ENCODE data around the gene GALNT17.

The GALNT17 gene

DNA sequence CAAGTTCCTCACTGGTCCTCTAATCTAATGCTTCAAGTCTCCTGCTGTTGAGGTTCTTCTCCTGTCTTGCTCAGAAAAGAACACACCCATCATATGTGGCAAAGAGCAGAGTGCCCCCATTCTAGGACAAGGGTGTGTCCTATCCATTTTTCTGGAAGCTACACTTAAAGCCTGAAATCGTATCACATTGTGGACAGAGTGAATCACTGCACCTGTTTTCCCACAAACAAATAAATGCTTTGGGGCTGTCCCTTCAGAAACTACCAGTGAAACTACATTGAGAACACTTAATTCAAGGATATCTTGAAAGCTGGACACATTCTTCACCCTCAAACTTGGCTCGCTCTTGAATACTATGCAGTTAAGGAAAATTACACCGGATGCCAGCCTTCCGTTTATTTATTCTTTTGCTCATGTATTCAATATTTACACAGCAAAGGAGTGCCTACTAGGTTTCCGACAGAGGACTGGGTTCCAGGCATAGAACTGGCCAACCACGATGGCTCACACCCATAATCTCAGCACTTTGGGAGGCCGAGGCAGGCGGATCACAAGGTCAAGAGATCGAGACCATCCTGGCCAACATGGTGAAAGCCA, 473.0 kb downstream of the GALNT17 start:
- Histone ChIP-seq H4K20me1 (no peaks in the 10 kb centered on the region), H3K4me3 (no peak overlapping the region), H3K9ac (no peak overlapping the region), H3K9me3 (no peaks in the 10 kb centered on the region), H3K27me3 (no peaks in the 10 kb centered on the region), H3K36me3 (no peaks in the 10 kb centered on the region), H3K4me1 (no peaks in the 10 kb centered on the region), H3K4me2 (no peak overlapping the region), H3K27ac (no peak overlapping the region)
- no peak for TF ChIP-seq Cebpa-rat (IDR thresholded peaks at IDR 0.05)

- Histone ChIP-seq H3K4me2 (no peak overlapping the region), H3K4me3 (no peak overlapping the region)
Measured at GRCh38 chr7:71611986-71612385, 480.0 kb downstream of the GALNT17 start.

GRCh38 chr7:71612911-71613310, 481.0 kb downstream of the GALNT17 start:
- Histone ChIP-seq H3K4me1 (peaks cover 7% of the 10 kb centered on the region; the same call in 1 of the 2 replicates), H3K9ac (no peak overlapping the region), H4K20me1 (no peaks in the 10 kb centered on the region), H3K4me2 (no peak overlapping the region), H3K27me3 (no peaks in the 10 kb centered on the region), H3K36me3 (no peaks in the 10 kb centered on the region), H3K9me3 (no peaks in the 10 kb centered on the region), H3K4me3 (no peak overlapping the region), H3K27ac (no peak overlapping the region)
- no peak for TF ChIP-seq Cebpa-rat (IDR thresholded peaks at IDR 0.05)

More at GRCh38 chr7:71611986-71612385, 480.0 kb downstream of the GALNT17 start:
- Histone ChIP-seq H3K36me3 (no peaks in the 10 kb centered on the region), H4K20me1 (no peaks in the 10 kb centered on the region), H3K27ac (no peak overlapping the region), H3K9me3 (no peaks in the 10 kb centered on the region), H3K9ac (no peak overlapping the region), H3K27me3 (no peaks in the 10 kb centered on the region), H3K4me1 (peaks cover 7% of the 10 kb centered on the region; the same call in 1 of the 2 replicates)
- TF ChIP-seq Cebpa-rat (IDR thresholded peaks at IDR 0.05): no peak

DNA sequence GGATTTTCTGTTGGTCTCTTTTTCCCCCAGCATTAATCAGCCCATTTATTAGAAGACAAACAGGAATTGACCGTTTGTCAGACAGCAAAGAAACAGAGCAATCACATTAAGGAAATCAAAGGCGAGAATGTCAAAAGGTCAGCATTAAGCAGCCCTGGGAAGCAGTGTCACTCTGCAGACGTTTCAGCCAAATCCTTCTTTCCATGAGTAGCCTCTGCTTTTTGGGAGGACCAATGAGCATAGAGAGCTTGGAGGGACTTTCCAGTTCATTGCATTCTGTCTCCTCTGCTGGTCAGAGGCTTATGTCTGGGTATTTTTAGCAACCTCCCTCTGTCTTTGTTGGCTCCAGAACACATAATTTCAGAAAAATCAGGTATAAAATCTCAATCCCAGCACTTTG, 481.4 kb downstream of the GALNT17 start:
- H3K4me2 ChIP-seq: no peak overlapping the region
- H3K36me3 ChIP-seq: no peaks in the 10 kb centered on the region
- no peaks in the 10 kb centered on the region for H3K27me3 ChIP-seq
- H3K9ac ChIP-seq: no peak overlapping the region
- no peak overlapping the region for H3K4me3 ChIP-seq
- H3K27ac ChIP-seq: no peak overlapping the region
- H3K9me3 ChIP-seq: no peaks in the 10 kb centered on the region
- H4K20me1 ChIP-seq: no peaks in the 10 kb centered on the region
- H3K4me1 ChIP-seq: peaks cover 7% of the 10 kb centered on the region; the same call in 1 of the 2 replicates
- no peak for TF ChIP-seq Cebpa-rat (IDR thresholded peaks at IDR 0.05)

- Histone ChIP-seq H3K4me2 (no peak overlapping the region), H3K4me1 (peaks cover 7% of the 10 kb centered on the region; the same call in 1 of the 2 replicates), H4K20me1 (no peaks in the 10 kb centered on the region), H3K27me3 (no peaks in the 10 kb centered on the region), H3K36me3 (no peaks in the 10 kb centered on the region), H3K27ac (no peak overlapping the region), H3K9ac (no peak overlapping the region), H3K9me3 (no peaks in the 10 kb centered on the region), H3K4me3 (no peak overlapping the region)
- TF ChIP-seq Cebpa-rat (IDR thresholded peaks at IDR 0.05): no peak
Measured at GRCh38 chr7:71615017-71615416, 483.1 kb downstream of the GALNT17 start.

- Histone ChIP-seq H3K27ac (no peak overlapping the region), H3K4me1 (peaks cover 7% of the 10 kb centered on the region; the same call in 1 of the 2 replicates), H3K27me3 (no peaks in the 10 kb centered on the region), H3K9me3 (no peaks in the 10 kb centered on the region), H3K4me2 (no peak overlapping the region), H4K20me1 (no peaks in the 10 kb centered on the region), H3K9ac (no peak overlapping the region), H3K36me3 (no peaks in the 10 kb centered on the region), H3K4me3 (no peak overlapping the region)
- TF ChIP-seq Cebpa-rat (IDR thresholded peaks at IDR 0.05): no peak
Measured at GRCh38 chr7:71616217-71616616, 484.3 kb downstream of the GALNT17 start.

DNA sequence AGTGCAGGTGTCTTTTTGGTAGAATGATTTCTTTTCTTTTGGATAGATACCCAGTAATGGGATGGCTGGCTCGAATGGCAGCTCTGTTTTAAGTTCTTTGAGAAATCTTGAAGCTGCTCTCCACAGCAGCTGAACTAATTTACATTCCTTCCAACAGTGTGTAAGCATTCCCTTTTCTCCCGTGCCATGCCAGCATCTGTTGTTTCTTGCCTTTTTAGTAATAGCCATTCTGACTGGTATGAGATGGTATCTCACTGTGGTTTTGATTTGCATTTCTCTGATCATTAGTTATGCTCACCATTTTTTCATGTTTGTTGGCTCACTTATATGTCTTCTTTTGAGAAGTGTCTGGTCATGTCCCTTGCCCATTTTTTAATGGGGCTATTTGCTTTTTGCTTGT, 486.3 kb downstream of the GALNT17 start:
- no peak overlapping the region for H3K4me3 ChIP-seq
- no peaks in the 10 kb centered on the region for H4K20me1 ChIP-seq
- no peaks in the 10 kb centered on the region for H3K36me3 ChIP-seq
- no peaks in the 10 kb centered on the region for H3K9me3 ChIP-seq
- H3K27ac ChIP-seq: no peak overlapping the region
- H3K9ac ChIP-seq: no peak overlapping the region
- H3K4me1 ChIP-seq: peaks cover 4% of the 10 kb centered on the region; the same call in 1 of the 2 replicates
- H3K4me2 ChIP-seq: no peak overlapping the region
- no peak for TF ChIP-seq Cebpa-rat (IDR thresholded peaks at IDR 0.05)
- H3K27me3 ChIP-seq: no peaks in the 10 kb centered on the region

DNA sequence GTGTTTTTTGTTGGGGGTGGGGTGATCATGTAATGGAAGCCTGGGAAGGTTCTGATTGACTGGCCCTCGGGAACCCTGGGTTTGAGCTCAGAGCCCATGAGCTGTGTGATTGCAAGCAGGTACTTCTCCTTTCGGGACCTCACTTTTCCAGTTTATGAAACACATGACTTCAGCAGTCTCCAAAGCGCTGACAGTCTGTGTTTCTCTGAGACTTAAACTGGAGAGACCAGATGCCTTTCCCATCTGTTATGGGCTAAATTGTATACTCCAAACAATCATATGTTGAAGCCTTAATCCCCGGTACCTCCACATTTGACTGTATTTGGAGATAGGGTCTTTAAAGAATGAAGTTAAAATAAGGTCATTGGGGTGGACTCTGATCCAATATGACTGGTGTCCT, 493.6 kb downstream of the GALNT17 start:
- H3K9ac ChIP-seq: no peak overlapping the region
- no peak for TF ChIP-seq Cebpa-rat (IDR thresholded peaks at IDR 0.05)
- H4K20me1 ChIP-seq: no peaks in the 10 kb centered on the region
- H3K4me1 ChIP-seq: no peaks in the 10 kb centered on the region
- no peak overlapping the region for H3K27ac ChIP-seq
- H3K36me3 ChIP-seq: no peaks in the 10 kb centered on the region
- no peak overlapping the region for H3K4me3 ChIP-seq
- no peaks in the 10 kb centered on the region for H3K27me3 ChIP-seq
- H3K4me2 ChIP-seq: no peak overlapping the region
- H3K9me3 ChIP-seq: no peaks in the 10 kb centered on the region

GRCh38 chr7:71626206-71626605, 494.3 kb downstream of the GALNT17 start:
- no peaks in the 10 kb centered on the region for H3K9me3 ChIP-seq
- no peaks in the 10 kb centered on the region for H3K27me3 ChIP-seq
- H3K4me2 ChIP-seq: no peak overlapping the region
- H3K9ac ChIP-seq: no peak overlapping the region
- no peak for TF ChIP-seq Cebpa-rat (IDR thresholded peaks at IDR 0.05)
- H3K4me1 ChIP-seq: no peaks in the 10 kb centered on the region
- no peaks in the 10 kb centered on the region for H4K20me1 ChIP-seq
- H3K36me3 ChIP-seq: no peaks in the 10 kb centered on the region
- no peak overlapping the region for H3K4me3 ChIP-seq
- H3K27ac ChIP-seq: no peak overlapping the region

GRCh38 chr7:71627651-71628050, 495.7 kb downstream of the GALNT17 start:
- H3K36me3 ChIP-seq: no peaks in the 10 kb centered on the region
- no peak overlapping the region for H3K4me2 ChIP-seq
- H3K27me3 ChIP-seq: no peaks in the 10 kb centered on the region
- H3K9ac ChIP-seq: no peak overlapping the region
- H4K20me1 ChIP-seq: no peaks in the 10 kb centered on the region
- H3K4me1 ChIP-seq: peaks cover 2% of the 10 kb centered on the region; the same call in 1 of the 2 replicates
- H3K9me3 ChIP-seq: no peaks in the 10 kb centered on the region
- H3K4me3 ChIP-seq: no peak overlapping the region
- H3K27ac ChIP-seq: no peak overlapping the region
- no peak for TF ChIP-seq Cebpa-rat (IDR thresholded peaks at IDR 0.05)

GRCh38 chr7:71630516-71630915, 498.6 kb downstream of the GALNT17 start:
- Histone ChIP-seq H3K4me1 (peaks cover 21% of the 10 kb centered on the region), H3K4me3 (no peak overlapping the region), H3K27me3 (no peaks in the 10 kb centered on the region), H3K27ac (no peak overlapping the region), H3K9me3 (no peaks in the 10 kb centered on the region), H3K4me2 (no peak overlapping the region), H4K20me1 (no peaks in the 10 kb centered on the region), H3K36me3 (no peaks in the 10 kb centered on the region), H3K9ac (no peak overlapping the region)
- no peak for TF ChIP-seq Cebpa-rat (IDR thresholded peaks at IDR 0.05)
